Activated CD4-positive, alpha-beta T cell treated with anti-CD3 and anti-CD28 coated beads for 24 hours (primary cell): ENCODE results near the gene OR10P1.

Experiments
- DNase-seq, 2 donors: peaks; one replicate each; pipeline ENCODE4 v3.0.0-alpha.2; 2020; ENCODE audit warnings: low read depth in 2 of 2

The OR10P1 gene

GRCh38 chr12:55684761-55685370 is 48.2 kb downstream of the OR10P1 start:
- DNase-seq = no peak

- DNase-seq = no peak
Measured at GRCh38 chr12:55685671-55686070, 49.0 kb downstream of the OR10P1 start.

- DNase-seq = no peak
Measured at GRCh38 chr12:55686366-55687010, 49.8 kb downstream of the OR10P1 start.
